ENCODE measurements around the gene PALD1.

PALD1 gene

GRCh38 chr10:70478191-70479164 is at the start of gene PALD1:
Gene PALD1, plus strand, starts transcription at chr10:70478767. Its CDS starts 47,185 bp downstream, at chr10:70525952.
- no peak for DNase-seq

DNA sequence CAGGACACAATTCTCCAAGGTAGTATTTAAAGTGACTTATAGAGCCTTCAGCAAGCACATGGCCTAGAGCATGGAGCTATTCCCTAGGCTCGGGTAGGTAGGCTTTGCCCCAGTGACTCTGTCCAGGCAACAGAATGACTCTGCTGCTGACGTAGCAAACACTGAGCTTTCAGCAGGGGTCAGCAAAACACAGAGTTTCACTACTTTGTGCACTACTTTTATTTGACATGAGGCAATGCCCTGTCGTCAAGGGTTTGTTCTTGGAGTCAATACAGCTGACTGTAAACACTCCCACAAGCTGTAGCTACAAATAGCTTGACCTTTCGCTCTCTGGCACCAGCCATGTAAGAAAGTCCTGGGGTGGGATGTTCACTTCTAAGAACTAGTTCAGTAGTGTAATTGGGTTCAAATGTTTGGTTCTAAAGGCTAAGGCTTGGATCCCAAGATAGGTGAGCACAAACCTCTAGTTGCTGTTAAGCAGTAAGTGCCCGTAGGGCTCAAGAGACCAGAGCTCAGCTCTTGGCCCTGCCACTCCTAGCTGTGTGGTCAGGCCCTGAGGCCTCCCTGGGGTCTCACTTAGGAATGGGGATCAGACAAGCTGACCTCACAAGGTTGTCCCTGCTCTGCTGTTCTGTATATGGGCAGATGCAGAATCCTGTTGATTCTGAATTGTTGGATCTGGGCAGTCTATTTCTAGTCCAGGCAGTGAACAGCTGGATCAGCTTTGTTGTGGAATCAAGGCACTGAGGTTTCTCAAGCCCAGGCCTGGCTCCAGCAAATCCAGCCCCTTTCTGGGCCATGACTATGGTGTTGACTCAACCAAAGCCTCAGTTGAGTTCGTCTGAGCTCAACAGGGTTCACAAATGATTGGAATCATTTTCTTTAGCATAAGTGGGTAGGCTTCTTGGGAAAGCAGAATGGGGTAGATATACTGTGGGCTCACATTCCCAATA is 47.8 kb upstream of the PALD1 start:
- no peak for DNase-seq

GRCh38 chr10:70432101-70432500 is 46.5 kb upstream of the PALD1 start:
- no peak for DNase-seq

- DNase-seq: no peak
Measured at GRCh38 chr10:70432561-70433263, 45.9 kb upstream of the PALD1 start.

DNA sequence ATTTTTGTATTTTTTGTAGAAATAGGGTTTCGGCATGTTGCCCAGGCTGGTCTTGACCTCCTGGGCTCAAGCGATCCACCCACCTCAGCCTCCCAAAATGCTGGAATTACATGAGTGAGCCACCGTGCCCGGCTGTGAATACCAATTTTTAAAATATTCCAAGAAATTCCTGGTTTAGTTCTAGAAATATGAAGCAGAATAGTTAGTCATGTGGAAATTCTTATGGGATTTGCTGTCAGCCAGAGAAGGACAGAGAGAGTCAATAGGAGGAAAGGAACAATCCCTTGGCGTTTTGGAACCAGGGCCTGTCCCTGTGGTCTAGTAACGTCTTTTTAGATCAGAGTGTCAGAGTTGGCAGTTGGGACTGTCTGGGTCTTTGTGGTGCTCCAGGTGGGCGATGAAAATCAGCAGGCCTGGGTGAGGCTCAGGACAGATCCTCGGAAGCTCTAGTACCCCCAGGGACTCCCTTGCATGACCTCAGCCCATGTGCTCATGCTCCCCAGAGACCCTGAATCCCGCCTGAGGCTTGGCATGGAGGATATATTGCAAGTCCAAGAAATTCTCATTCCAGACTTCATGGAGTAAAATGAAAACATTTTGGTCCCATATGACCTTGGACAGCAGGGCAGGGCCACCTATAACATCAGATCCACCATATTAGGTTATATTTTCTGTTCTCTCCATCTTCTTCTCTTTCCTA is 44.8 kb upstream of the PALD1 start:
- no peak for DNase-seq

- DNase-seq: no peak
Measured at GRCh38 chr10:70435241-70436085, 43.1 kb upstream of the PALD1 start.

- no peak for DNase-seq
Measured at GRCh38 chr10:70437721-70438120, 40.8 kb upstream of the PALD1 start.

- no peak for DNase-seq
Measured at GRCh38 chr10:70440296-70441160, 38.0 kb upstream of the PALD1 start.

- no peak for DNase-seq
Measured at GRCh38 chr10:70441161-70441894, 37.2 kb upstream of the PALD1 start, which contains the start of gene NODAL. Gene NODAL, minus strand, starts transcription at chr10:70441681. Its CDS starts 14 bp downstream, at chr10:70441667.

DNA sequence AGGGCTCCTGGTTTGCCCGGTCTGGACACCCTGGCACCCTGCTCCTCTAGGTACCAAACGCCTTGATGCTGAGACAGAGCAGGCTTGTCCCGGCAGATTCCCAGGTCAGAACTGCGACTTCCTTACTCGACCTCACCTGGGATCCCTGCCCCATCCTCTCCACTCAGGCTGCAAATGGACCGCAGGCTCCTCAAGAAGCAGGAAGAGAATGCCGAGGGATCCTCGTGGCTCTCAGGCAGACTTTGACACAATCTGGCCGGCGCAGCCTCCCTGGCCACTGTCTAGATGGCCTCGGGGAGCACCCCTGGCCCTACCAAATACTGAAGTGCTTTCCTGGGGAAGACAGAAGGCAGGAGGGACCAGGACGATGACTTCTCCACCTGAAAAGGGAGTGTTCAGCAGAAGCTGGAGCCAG is 36.7 kb upstream of the PALD1 start:
- DNase-seq: no peak

GRCh38 chr10:70442332-70442988 is 36.1 kb upstream of the PALD1 start:
- no peak for DNase-seq

DNA sequence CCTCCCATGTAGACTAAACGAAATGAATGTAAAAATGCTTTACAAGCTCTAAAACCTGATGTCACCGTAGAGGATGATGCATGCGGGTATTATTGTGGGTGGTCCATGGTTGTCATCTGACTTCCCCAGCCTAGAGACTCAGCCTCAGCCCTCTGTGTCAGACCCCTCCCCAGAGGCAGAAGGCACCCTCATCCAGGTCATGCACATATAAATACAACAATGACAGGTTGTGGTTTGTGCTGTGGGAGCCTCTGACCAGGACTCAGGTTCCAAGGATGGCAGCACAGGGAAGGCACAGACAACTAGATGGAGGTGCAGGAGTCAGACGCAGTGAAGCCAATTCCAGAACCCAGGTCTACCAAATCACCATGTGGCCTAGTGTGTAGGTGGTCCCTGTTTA is 33.8 kb upstream of the PALD1 start:
- no peak for DNase-seq

DNA sequence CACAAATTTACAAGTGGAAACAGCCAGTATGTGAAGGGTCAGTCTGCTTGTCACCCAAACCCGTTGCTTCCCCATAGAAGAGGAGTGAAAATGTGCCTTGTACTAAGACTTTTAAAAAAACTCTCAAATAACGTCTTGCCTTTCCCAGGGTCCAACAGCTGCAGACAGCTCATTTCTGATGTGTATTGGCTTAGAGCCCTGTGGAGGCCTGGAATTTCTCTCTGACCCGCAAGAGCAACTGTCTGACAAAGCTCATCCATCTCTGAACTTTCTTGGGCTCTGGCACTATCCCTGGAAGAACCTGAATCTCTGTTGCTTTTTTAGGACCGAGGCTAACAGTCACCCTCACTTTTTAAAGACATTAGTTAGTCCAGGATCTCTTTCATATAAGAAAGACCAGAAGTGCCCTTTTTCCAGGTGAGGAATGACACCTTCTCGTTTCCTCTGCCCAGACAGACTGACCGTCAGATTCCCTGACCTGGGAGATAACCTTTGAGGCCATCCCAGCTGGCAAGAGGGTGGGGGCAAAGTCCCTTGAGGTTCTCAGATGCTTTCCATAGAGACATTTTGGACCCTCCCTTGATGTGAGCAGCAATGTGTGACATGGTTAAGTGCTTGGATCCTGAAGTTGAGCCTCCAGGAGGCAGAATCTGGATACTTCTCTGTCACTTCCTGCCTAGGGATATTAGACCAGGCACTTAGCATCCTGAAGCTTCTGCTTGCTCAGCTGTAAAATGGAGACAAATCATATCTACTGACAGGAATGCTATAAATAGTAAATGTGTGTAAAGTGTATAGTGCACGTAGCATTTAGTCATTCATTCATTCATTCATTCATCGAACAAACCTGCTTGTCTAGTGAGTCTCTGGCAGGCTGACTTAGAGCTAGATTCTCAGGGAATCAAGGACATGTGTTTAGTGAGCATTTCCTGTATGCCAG is 32.6 kb upstream of the PALD1 start:
- DNase-seq: no peak

DNA sequence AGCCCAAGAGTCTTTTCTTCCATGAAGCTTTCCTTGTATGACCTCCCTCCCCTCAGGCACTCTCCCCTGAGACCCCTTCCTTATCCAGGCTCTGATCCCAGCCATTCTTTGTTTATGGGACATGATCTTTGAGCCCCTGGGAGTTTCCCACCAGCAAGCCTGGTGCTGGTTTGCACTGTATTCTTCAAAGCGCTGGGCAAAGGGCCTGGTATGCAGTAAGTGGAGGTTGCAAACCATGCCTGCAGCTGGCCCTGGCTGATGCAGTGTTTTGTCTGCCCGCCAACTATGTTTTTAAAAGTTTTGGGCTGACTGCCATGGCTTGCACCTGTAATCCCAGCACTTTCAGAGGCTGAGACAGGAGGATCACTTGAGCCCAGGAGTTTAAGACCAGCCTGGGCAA is 30.3 kb upstream of the PALD1 start:
- no peak for DNase-seq

- no peak for DNase-seq
Measured at GRCh38 chr10:70455213-70455630, 23.3 kb upstream of the PALD1 start.

DNA sequence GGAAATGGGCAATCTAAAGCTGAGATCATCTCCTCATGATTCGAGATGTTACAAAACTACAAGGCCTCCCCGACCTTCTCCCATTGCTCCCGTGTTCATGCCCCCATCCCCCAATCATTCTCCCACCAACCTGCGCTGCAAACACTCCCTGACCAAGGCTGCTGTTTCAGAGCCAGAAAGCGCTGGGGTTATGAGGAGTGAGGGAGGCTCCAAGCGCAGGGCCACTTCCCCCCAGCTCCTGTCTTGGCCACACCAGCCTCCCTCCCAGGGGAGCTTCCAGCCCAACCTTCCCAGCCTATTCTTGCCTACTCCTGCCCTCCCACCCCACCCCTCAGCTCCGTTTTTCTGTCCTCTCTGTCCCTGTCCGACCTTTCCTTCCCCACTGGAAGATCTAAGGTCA is 22.4 kb upstream of the PALD1 start:
- no peak for DNase-seq

- DNase-seq: no peak
Measured at GRCh38 chr10:70457759-70458305, 20.7 kb upstream of the PALD1 start.
